ENCODE measurements around the gene CHMP2A.
"Not testable (repeated sequence)": the region's sequence is repeated elsewhere in the genome, so short reads cannot be mapped to it uniquely, and the experiment has no call there.

CHMP2A gene

DNA sequence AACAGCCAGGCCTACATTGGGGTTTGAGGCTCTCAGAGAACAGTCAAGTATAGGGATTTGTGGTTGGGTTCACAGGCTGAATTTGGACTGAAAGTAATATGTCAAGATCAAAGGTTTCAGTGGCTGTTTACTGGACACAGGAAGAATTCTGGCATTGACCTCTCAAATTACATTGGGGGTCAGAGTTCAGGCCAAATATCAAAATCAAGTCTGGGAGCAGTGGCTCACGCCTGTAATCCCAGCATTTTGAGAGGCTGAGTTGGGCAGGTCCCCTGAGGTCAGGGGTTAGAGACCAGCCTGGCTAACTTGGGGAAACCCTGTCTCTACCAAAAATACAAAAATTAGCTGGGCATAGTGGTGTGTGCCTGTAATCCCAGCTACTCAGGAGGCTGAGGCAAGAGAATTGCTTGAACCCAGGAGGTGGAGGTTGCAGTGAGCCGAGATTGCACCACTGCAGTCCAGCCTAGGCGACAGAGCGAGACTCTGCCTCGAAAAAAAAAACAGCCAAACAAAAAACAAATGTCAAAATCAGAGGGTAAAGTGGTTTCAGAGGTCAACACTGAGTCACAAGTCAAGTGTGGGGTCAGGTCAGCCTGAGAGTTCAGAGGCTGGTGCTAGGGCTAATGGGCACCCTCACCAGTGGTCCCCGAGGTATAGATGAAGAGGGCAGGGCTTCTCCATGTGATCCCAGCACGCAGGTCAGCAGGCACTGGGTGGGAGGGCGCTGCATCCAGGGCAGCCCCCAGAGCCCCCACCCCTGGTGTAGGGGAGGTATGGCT, 44.6 kb downstream of the CHMP2A start:
- DNase-seq, result no peak

DNA sequence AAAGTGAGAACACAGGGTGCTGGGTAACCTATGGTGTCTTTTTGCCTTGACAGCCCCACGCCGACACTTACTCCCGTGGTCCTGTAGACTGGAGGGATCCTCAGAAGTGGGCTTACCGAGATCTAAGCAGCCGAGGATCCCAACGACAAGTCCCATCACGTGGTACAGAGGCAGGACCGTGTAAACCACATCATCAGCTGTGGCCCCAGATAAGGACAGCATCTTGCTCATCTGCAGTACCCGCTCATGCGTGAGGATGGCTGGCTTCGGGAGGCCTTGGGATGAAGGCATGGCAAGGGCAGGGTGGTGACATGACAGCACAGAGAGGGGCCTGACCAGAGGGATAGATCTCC, 45.2 kb downstream of the CHMP2A start:
- no peak for DNase-seq

DNA sequence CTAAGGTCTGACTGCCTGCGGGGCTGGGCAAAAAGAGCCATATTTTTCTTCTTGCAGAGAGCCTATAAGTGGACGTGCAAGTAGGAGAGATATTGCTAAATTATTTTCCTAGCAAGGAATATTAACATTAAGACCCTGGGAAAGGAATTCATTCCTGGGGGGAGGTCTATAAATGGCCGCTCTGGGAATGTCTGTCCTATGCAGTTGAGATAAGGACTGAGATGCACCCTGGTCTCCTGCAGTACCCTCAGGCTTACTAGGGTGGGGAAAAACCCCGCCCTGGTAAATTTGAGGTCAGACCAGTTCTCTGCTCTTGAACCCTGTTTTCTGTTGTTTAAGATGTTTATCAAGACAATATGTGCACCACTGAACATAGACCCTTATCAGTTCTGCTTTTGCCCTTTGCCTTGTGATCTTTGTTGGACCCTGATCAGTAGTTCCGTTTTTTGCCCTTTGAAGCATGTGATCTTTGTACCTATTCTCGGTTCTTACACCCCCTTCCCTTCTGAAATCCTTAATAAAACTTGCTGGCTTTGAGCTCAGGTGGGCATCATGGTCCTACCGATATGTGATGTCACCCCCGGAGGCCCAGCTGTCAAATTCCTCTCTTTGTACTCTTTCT, 47.2 kb downstream of the CHMP2A start:
- DNase-seq, result not testable (repeated sequence)
